K562 (cell line): ENCODE results near the gene SDCCAG8. TPM values are rescaled to one million over a fixed set of nuclear protein-coding genes. Genes with fewer than 3 reads are reported as not detected.

Experiments
- ARID4B ChIP-seq: sonication (generic); formaldehyde crosslinking; IDR thresholded peaks from 2 replicates; pipeline ENCODE4 v1.8.0; 2022; ENCODE audit warnings: mild to moderate bottlenecking, missing genetic modification reagents
- CBFA2T2 ChIP-seq: fragments of 450-650 bp; conservative IDR thresholded peaks from 2 replicates; pipeline ENCODE4 v1.6.1; 2017; ENCODE audit warnings: mild to moderate bottlenecking
- CCNT2 ChIP-seq: IDR thresholded peaks from 2 replicates; pipeline ENCODE4 v1.6.1; 2011; ENCODE audit warnings: borderline replicate concordance, low read depth, mild to moderate bottlenecking, moderate library complexity, mixed read lengths, low read length; ENCODE audit not compliant: insufficient read length; ENCODE audit errors: extremely low read depth
- CEBPB ChIP-seq: fragments of 450-650 bp; IDR thresholded peaks from 2 replicates; pipeline ENCODE4 v1.6.1; 2016; ENCODE audit warnings: missing genetic modification characterization, missing compliant biosample characterization
- CHCHD3 ChIP-seq: fragments of 250-450 bp; sonication (Bioruptor Pico); IDR thresholded peaks from 2 replicates; pipeline ENCODE4 v2.1.2; 2022; ENCODE audit warnings: mild to moderate bottlenecking
- E2F5 ChIP-seq: sonication (generic); formaldehyde crosslinking; IDR thresholded peaks from 2 replicates; pipeline ENCODE4 v1.8.0; 2022; ENCODE audit warnings: mild to moderate bottlenecking, missing genetic modification reagents
- MTA3 ChIP-seq: fragments of 450-650 bp; formaldehyde crosslinking; IDR thresholded peaks from 2 replicates; pipeline ENCODE4 v1.6.1; 2017; ENCODE audit warnings: mild to moderate bottlenecking, borderline replicate concordance
- NR4A1 ChIP-seq, 2 experiments: fragments of 250-450 bp in 1 of 2; fragments of 450-650 bp in 1 of 2; sonication (Bioruptor Pico) in 1 of 2; IDR thresholded peaks; 2 replicates each; pipeline versions ENCODE4 v1.4.0 to v1.6.1; 2016 to 2020; ENCODE audit warnings: mild to moderate bottlenecking in 2 of 2, missing compliant biosample characterization in 1 of 2, missing genetic modification characterization in 1 of 2, moderate library complexity in 1 of 2
- NRF1 ChIP-seq, 2 experiments: fragments of 450-650 bp; IDR thresholded peaks in 1 of 2; conservative IDR thresholded peaks in 1 of 2; 2 replicates each; pipeline ENCODE4 v1.6.1; 2014; ENCODE audit warnings: mild to moderate bottlenecking in 2 of 2
- PHF20 ChIP-seq: fragments of 450-650 bp; IDR thresholded peaks from 2 replicates; pipeline ENCODE4 v1.6.1; 2018; ENCODE audit not compliant: partially characterized antibody
- RBFOX2 ChIP-seq: fragments of 200-400 bp; formaldehyde crosslinking; IDR thresholded peaks from 2 replicates; pipeline ENCODE4 v1.6.1; 2017; ENCODE audit warnings: low read depth, mild to moderate bottlenecking, low read length, moderate library complexity
- TCF7 ChIP-seq: sonication (generic); IDR thresholded peaks from 2 replicates; pipeline ENCODE4 v1.6.1; 2016; ENCODE audit warnings: antibody characterized with exemption, borderline replicate concordance
- UBTF ChIP-seq, 2 experiments: IDR thresholded peaks; 2 replicates each; pipeline ENCODE4 v1.6.1; 2012; ENCODE audit warnings: improper control_type of control experiment in 2 of 2, low read depth in 2 of 2, low read length in 2 of 2, borderline replicate concordance in 1 of 2
- ZNF146 ChIP-seq: IDR thresholded peaks from one replicate; pipeline ENCODE4 v1.6.1; 2018; ENCODE audit warnings: missing compliant biosample characterization; ENCODE audit not compliant: unreplicated experiment
- ZNF175 ChIP-seq: fragments of 200-800 bp; sonication (Bioruptor generic); IDR thresholded peaks from 2 replicates; pipeline ENCODE4 v1.6.1; 2016; ENCODE audit warnings: low read depth, mild to moderate bottlenecking, missing genetic modification characterization, missing compliant biosample characterization
- polyA plus RNA-seq, 8 experiments: library from polyadenylated mRNA; depleted of rRNA in 4 of 8; stranded (reverse) in 5 of 8; unstranded in 3 of 8; fragments of >200 nt; fragmentation: Nextera tagmentation in 2 of 8; fragmentation: Illumina TruSeq in 1 of 8; extraction: Ambion mirVana in 2 of 8; extraction: Trizol in 1 of 8; gene quantifications; 2 replicates each; pipeline versions ENCODE4 v1.2.1 to v1.2.3, GENCODE V29; 2011 to 2014; ENCODE audit warnings: inconsistent platforms in 1 of 8, missing spikeins in 1 of 8
- total RNA-seq, 7 experiments: library from RNA; depleted of rRNA in 6 of 7; stranded (reverse); fragments of >200 nt in 6 of 7; fragmentation: Illumina TruSeq in 2 of 7; extraction: Trizol in 2 of 7; gene quantifications; 2 replicates each; pipeline versions ENCODE4 v1.2.1 to v1.2.3, GENCODE V29; 2011 to 2021; ENCODE audit warnings: low replicate concordance in 1 of 7

Gene SDCCAG8
- total and polyA plus RNA-seq, 9 of the 15 experiments (the other 6 are each of a cell fraction or from before 2014, with no cell fraction given): 17.9 to 36.7 (median 25.4) TPM

- no peak for TF ChIP-seq UBTF (IDR thresholded peaks at IDR 0.05; ENCODE audit: borderline replicate concordance in 1 of 2, low read depth in 2 of 2, low read length in 2 of 2)
- TF ChIP-seq MTA3: peak; percentile 66; the same call in 1 of the 2 replicates
- TF ChIP-seq ZNF175 (CRISPR knock-in tag): peak; percentile 83
- peak; percentile 73; the same call in 1 of the 2 replicates for TF ChIP-seq ARID4B (CRISPR knock-in tag)
- TF ChIP-seq ZNF146 (CRISPR knock-in tag): no peak
- TF ChIP-seq PHF20: peak; percentile 83
- TF ChIP-seq CBFA2T2: no peak
- TF ChIP-seq CEBPB (tag): peak; percentile 69
- peak; percentile 37; the same call in 1 of the 2 replicates for TF ChIP-seq TCF7
- TF ChIP-seq E2F5 (CRISPR knock-in tag): peak; percentile 36; the same call in 1 of the 2 replicates
- TF ChIP-seq CHCHD3 (CRISPR knock-in tag): peak; percentile 91; the same call in 1 of the 2 replicates
- TF ChIP-seq NRF1 (conservative IDR thresholded peaks at IDR 0.05 in 1 of 2, IDR thresholded peaks at IDR 0.05 in 1 of 2): no peak
- TF ChIP-seq CCNT2: peak; percentile 61
- peak; percentile 84 for TF ChIP-seq RBFOX2
- TF ChIP-seq NR4A1 (CRISPR knock-in tag; IDR thresholded peaks at IDR 0.05): peak; percentile 82; the same call in 1 of the 2 replicates
- 0 out of 2 replicates have a peak, but pooled peaks have one; percentile 47 for TF ChIP-seq NR4A1 (tag; IDR thresholded peaks at IDR 0.05)
Measured at GRCh38 chr1:243255791-243256512, at the start of gene SDCCAG8 (continued).
